GM18508 (cell line): Measurements from ENCODE around the gene ZSWIM8.

Source experiments
- ATAC-seq: cut with Tn5 transposase; IDR thresholded peaks from one replicate; pipeline ENCODE4 v1.9.1; 2021; ENCODE audit warnings: moderate number of reproducible peaks; ENCODE audit not compliant: insufficient read depth, unreplicated experiment

ZSWIM8 gene

GRCh38 chr10:73838827-73839226 is 53.4 kb downstream of the ZSWIM8 start:
- no peak for ATAC-seq

- ATAC-seq: no peak
These were observed 54.0 kb downstream of the ZSWIM8 start for GRCh38 chr10:73839276-73839966.

GRCh38 chr10:73840056-73840402 is 54.6 kb downstream of the ZSWIM8 start:
- no peak for ATAC-seq

- no peak for ATAC-seq
These were observed 55.1 kb downstream of the ZSWIM8 start for GRCh38 chr10:73840403-73841060.

- no peak for ATAC-seq
These were observed 55.6 kb downstream of the ZSWIM8 start for GRCh38 chr10:73841061-73841421.

GRCh38 chr10:73841526-73842285 is 56.3 kb downstream of the ZSWIM8 start:
- no peak for ATAC-seq

- no peak for ATAC-seq
These were observed 56.9 kb downstream of the ZSWIM8 start for GRCh38 chr10:73842349-73842748.

GRCh38 chr10:73843261-73843660 is 57.9 kb downstream of the ZSWIM8 start:
- no peak for ATAC-seq

GRCh38 chr10:73847031-73847430 is 61.6 kb downstream of the ZSWIM8 start:
- no peak for ATAC-seq

- peak; percentile 73 for ATAC-seq
These were observed 63.5 kb downstream of the ZSWIM8 start for GRCh38 chr10:73848821-73849489.

GRCh38 chr10:73850211-73850610 is 64.8 kb downstream of the ZSWIM8 start:
- no peak for ATAC-seq

GRCh38 chr10:73850863-73851461 is 65.6 kb downstream of the ZSWIM8 start:
- no peak for ATAC-seq
